ENCODE results near the gene PPT2. TPM values are rescaled to one million over a fixed set of nuclear protein-coding genes. Genes with fewer than 3 reads are reported as not detected.
A peak's percentile ranks its signal among the peaks of the same experiment; 100 is the strongest.
"Not testable (repeated sequence)": the region's sequence is repeated elsewhere in the genome, so short reads cannot be mapped to it uniquely, and the experiment has no call there.

PPT2 gene
- total and polyA plus RNA-seq, 2 experiments from 2014 or later, result 8.9 to 20.6 TPM

GRCh38 chr6:32210191-32210601 is 56.3 kb downstream of the PPT2 start:
- no peaks in the 10 kb centered on the region for H3K79me2 ChIP-seq (replicated peaks; ENCODE audit: insufficient read depth)
- peak overlapping the region; percentile 28; the same call in 1 of the 2 replicates for H3K27ac Mint-ChIP-seq
- H4K20me1 ChIP-seq (replicated peaks; ENCODE audit: insufficient read depth), result no peaks in the 10 kb centered on the region

DNA sequence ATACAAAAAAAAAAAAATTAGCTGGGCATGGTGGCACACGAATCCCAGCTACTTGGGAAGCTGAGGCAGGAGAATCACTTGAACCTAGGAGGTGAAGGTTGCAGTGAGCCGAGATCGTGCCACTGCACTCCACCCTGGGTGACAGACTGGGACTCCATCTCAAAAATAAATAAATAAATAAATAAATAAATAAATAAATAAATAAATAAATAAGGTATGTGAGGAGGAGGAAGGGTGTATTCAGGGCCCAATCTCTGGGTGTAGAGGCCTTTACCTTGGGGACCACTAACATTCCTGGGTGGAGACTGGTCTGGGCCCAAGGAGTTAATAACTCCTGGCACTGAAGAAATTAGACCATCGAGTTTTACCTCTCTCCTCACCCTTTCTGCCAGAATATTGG is 57.5 kb downstream of the PPT2 start:
- H3K36me3 Mint-ChIP-seq (ENCODE audit: low read depth); H3K36me3 ChIP-seq (ENCODE audit: insufficient read depth); H3K4me3 ChIP-seq; H2AFZ ChIP-seq; H3K4me2 ChIP-seq; H3K4me1 Mint-ChIP-seq; H3K27ac ChIP-seq (ENCODE audit: low read depth); H3K4me1 ChIP-seq (ENCODE audit: insufficient read depth); H3K4me3 Mint-ChIP-seq; H3K27me3 Mint-ChIP-seq (ENCODE audit: insufficient read depth, low read depth, poor library complexity); H4K20me1 ChIP-seq (replicated peaks; ENCODE audit: insufficient read depth); H3K79me2 ChIP-seq (replicated peaks; ENCODE audit: insufficient read depth); H3F3A ChIP-seq (replicated peaks; ENCODE audit: low read depth); H3K27me3 ChIP-seq (ENCODE audit: insufficient read depth); H3K9me3 Mint-ChIP-seq; DNase-seq (ENCODE audit: low spot score); ATAC-seq; H3K27ac Mint-ChIP-seq; H3K9me2 ChIP-seq (ENCODE audit: insufficient read depth): not testable (repeated sequence)

More at GRCh38 chr6:32210191-32210601, 56.3 kb downstream of the PPT2 start:
- Mint-ChIP-seq H3K27me3 (ENCODE audit: insufficient read depth, low read depth, poor library complexity) (peaks cover 7% of the 10 kb centered on the region), H3K9me3 (peaks cover 3% of the 10 kb centered on the region; the same call in 1 of the 3 replicates), H3K36me3 (ENCODE audit: low read depth) (no peaks in the 10 kb centered on the region), H3K4me1 (no peaks in the 10 kb centered on the region), H3K4me3 (no peak overlapping the region)
- H2AFZ ChIP-seq, result no peak overlapping the region
- H3K4me1 ChIP-seq (ENCODE audit: insufficient read depth), result no peaks in the 10 kb centered on the region
- no peak overlapping the region for H3K27ac ChIP-seq (ENCODE audit: low read depth)
- H3K9me2 ChIP-seq (ENCODE audit: insufficient read depth), result no peaks in the 10 kb centered on the region
- no peak overlapping the region for H3K4me3 ChIP-seq
- no peaks in the 10 kb centered on the region for H3K36me3 ChIP-seq (ENCODE audit: insufficient read depth)
- DNase-seq (ENCODE audit: low spot score) (no peak), ATAC-seq (no peak)
- TF ChIP-seq EZH2phosphoT487 (IDR thresholded peaks at IDR 0.05; ENCODE audit: unreplicated experiment), result no peak
- no peak for TF ChIP-seq CREB1 (CRISPR knock-in tag; IDR thresholded peaks at IDR 0.05; ENCODE audit: low read depth)
- TF ChIP-seq NANOG (IDR thresholded peaks at IDR 0.05; ENCODE audit: borderline replicate concordance), result no peak
- no peak for TF ChIP-seq ZNF331 (CRISPR knock-in tag; IDR thresholded peaks at IDR 0.05; ENCODE audit: low read depth)
- TF ChIP-seq, protein P1, sequence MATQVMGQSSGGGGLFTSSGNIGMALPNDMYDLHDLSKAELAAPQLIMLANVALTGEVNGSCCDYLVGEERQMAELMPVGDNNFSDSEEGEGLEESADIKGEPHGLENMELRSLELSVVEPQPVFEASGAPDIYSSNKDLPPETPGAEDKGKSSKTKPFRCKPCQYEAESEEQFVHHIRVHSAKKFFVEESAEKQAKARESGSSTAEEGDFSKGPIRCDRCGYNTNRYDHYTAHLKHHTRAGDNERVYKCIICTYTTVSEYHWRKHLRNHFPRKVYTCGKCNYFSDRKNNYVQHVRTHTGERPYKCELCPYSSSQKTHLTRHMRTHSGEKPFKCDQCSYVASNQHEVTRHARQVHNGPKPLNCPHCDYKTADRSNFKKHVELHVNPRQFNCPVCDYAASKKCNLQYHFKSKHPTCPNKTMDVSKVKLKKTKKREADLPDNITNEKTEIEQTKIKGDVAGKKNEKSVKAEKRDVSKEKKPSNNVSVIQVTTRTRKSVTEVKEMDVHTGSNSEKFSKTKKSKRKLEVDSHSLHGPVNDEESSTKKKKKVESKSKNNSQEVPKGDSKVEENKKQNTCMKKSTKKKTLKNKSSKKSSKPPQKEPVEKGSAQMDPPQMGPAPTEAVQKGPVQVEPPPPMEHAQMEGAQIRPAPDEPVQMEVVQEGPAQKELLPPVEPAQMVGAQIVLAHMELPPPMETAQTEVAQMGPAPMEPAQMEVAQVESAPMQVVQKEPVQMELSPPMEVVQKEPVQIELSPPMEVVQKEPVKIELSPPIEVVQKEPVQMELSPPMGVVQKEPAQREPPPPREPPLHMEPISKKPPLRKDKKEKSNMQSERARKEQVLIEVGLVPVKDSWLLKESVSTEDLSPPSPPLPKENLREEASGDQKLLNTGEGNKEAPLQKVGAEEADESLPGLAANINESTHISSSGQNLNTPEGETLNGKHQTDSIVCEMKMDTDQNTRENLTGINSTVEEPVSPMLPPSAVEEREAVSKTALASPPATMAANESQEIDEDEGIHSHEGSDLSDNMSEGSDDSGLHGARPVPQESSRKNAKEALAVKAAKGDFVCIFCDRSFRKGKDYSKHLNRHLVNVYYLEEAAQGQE (IDR thresholded peaks at IDR 0.05; ENCODE audit: unreplicated experiment), result no peak
- no peaks in the 10 kb centered on the region for H3F3A ChIP-seq (replicated peaks; ENCODE audit: low read depth)
- no peaks in the 10 kb centered on the region for H3K27me3 ChIP-seq (ENCODE audit: insufficient read depth)
- no peak overlapping the region for H3K4me2 ChIP-seq

- ATAC-seq (no peak), DNase-seq (ENCODE audit: low spot score) (no peak)
- H3K4me1 ChIP-seq (ENCODE audit: insufficient read depth), result no peaks in the 10 kb centered on the region
- Mint-ChIP-seq H3K9me3 (no peaks in the 10 kb centered on the region; the same call in 2 of the 3 replicates), H3K27me3 (ENCODE audit: insufficient read depth, low read depth, poor library complexity) (peaks cover 11% of the 10 kb centered on the region), H3K4me1 (no peaks in the 10 kb centered on the region), H3K27ac (no peak overlapping the region), H3K36me3 (ENCODE audit: low read depth) (no peaks in the 10 kb centered on the region), H3K4me3 (no peak overlapping the region)
- no peak overlapping the region for H3K4me3 ChIP-seq
- H2AFZ ChIP-seq, result no peak overlapping the region
- no peak overlapping the region for H3K27ac ChIP-seq (ENCODE audit: low read depth)
- no peaks in the 10 kb centered on the region for H4K20me1 ChIP-seq (replicated peaks; ENCODE audit: insufficient read depth)
- H3K27me3 ChIP-seq (ENCODE audit: insufficient read depth), result no peaks in the 10 kb centered on the region
- H3K9me2 ChIP-seq (ENCODE audit: insufficient read depth), result 0 out of 2 replicates have a peak, but pooled peaks cover 3% of the 10 kb centered on the region
- H3K79me2 ChIP-seq (replicated peaks; ENCODE audit: insufficient read depth), result no peaks in the 10 kb centered on the region
- no peaks in the 10 kb centered on the region for H3K36me3 ChIP-seq (ENCODE audit: insufficient read depth)
- H3F3A ChIP-seq (replicated peaks; ENCODE audit: low read depth), result no peaks in the 10 kb centered on the region
- no peak overlapping the region for H3K4me2 ChIP-seq
- TF ChIP-seq ETS1 (IDR thresholded peaks at IDR 0.05) (no peak), JUNB (IDR thresholded peaks at IDR 0.05; ENCODE audit: unreplicated experiment) (no peak), ZNF331 (CRISPR knock-in tag; IDR thresholded peaks at IDR 0.05; ENCODE audit: low read depth) (no peak), POLR2AphosphoS5 (IDR thresholded peaks at IDR 0.05; ENCODE audit: low read depth) (no peak)
- TF ChIP-seq, protein P1 (IDR thresholded peaks at IDR 0.05; ENCODE audit: unreplicated experiment), result no peak
These were observed 58.3 kb downstream of the PPT2 start for GRCh38 chr6:32212076-32212760.

All from GM23338 (cell line).